Fibroblast of lung (primary cell): ENCODE results near the gene C1orf116. TPM values are rescaled to one million over a fixed set of nuclear protein-coding genes. Genes with fewer than 3 reads are reported as not detected.
A peak's percentile ranks its signal among the peaks of the same experiment; 100 is the strongest.

Experiments
- DNase-seq, 2 donors: peaks; one replicate each; pipeline versions ENCODE4 v3.0.0 to v3.0.0-alpha.2; 2010; ENCODE audit warnings: low read depth in 2 of 2
- H2AFZ ChIP-seq: 2 replicates; pipeline ENCODE4 v1.5.1; 2012; ENCODE audit warnings: low read length, control low read depth, inconsistent platforms
- H3K27ac ChIP-seq: 2 replicates; pipeline ENCODE4 v1.5.1; 2011; ENCODE audit warnings: low read length, control low read depth; ENCODE audit not compliant: insufficient read depth
- H3K27me3 ChIP-seq: 2 replicates; pipeline ENCODE4 v1.5.1; 2011; ENCODE audit warnings: mild to moderate bottlenecking, low read length; ENCODE audit not compliant: control insufficient read depth, insufficient read depth
- H3K36me3 ChIP-seq: 2 replicates; pipeline ENCODE4 v1.5.1; 2011; ENCODE audit warnings: low read length; ENCODE audit not compliant: control insufficient read depth, insufficient read depth
- H3K4me1 ChIP-seq: 2 replicates; pipeline ENCODE4 v1.5.1; 2011; ENCODE audit warnings: low read length; ENCODE audit not compliant: control insufficient read depth, insufficient read depth; ENCODE audit errors: extremely low read depth
- H3K4me2 ChIP-seq: 2 replicates; pipeline ENCODE4 v1.5.1; 2011; ENCODE audit warnings: low read length, control low read depth; ENCODE audit not compliant: insufficient read depth; ENCODE audit errors: extremely low read depth
- H3K4me3 ChIP-seq, 4 experiments: fragments of 200-600 bp in 1 of 4; sonication (generic) in 1 of 4; replicated peaks in 1 of 4; 2 replicates each; pipeline ENCODE4 v1.5.1; 2011 to 2016; ENCODE audit warnings: low read length in 4 of 4, low read depth in 3 of 4, mild to moderate bottlenecking in 3 of 4, control low read depth in 2 of 4, inconsistent platforms in 1 of 4, mixed read lengths in 1 of 4; ENCODE audit not compliant: insufficient read depth in 1 of 4; ENCODE audit errors: control extremely low read depth in 1 of 4
- H3K79me2 ChIP-seq: 2 replicates; pipeline ENCODE4 v1.5.1; 2012; ENCODE audit warnings: mild to moderate bottlenecking, low read length, inconsistent platforms; ENCODE audit not compliant: control insufficient read depth, insufficient read depth
- H3K9ac ChIP-seq: 2 replicates; pipeline ENCODE4 v1.5.1; 2011; ENCODE audit warnings: mild to moderate bottlenecking, low read length, control low read depth; ENCODE audit not compliant: insufficient read depth
- H3K9me3 ChIP-seq: 2 replicates; pipeline ENCODE4 v1.5.1; 2012; ENCODE audit warnings: low read depth, low read length; ENCODE audit not compliant: control insufficient read depth, insufficient read depth
- H4K20me1 ChIP-seq: 2 replicates; pipeline ENCODE4 v1.5.1; 2011; ENCODE audit warnings: low read length; ENCODE audit not compliant: control insufficient read depth, insufficient read depth; ENCODE audit errors: extremely low read depth
- EZH2 ChIP-seq: IDR thresholded peaks from 2 replicates; pipeline ENCODE4 v1.5.1; 2012; ENCODE audit warnings: low read length, control low read depth, mild to moderate bottlenecking; ENCODE audit errors: missing control alignments
- polyA plus RNA-seq, 2 donors: library from polyadenylated mRNA; depleted of rRNA in 1 of 2; stranded (reverse) in 1 of 2; unstranded in 1 of 2; fragments of >200 nt; gene quantifications; 2 replicates each; pipeline ENCODE4 v1.2.1, GENCODE V29; 2011 to 2012; ENCODE audit warnings: missing spikeins in 1 of 2
- total RNA-seq: library from RNA; depleted of rRNA; stranded (reverse); fragments of >200 nt; gene quantifications from 2 replicates; pipeline ENCODE4 v1.2.1, GENCODE V29; 2014
- TF ChIP-seq, protein P1 (sequence below), 2 donors: IDR thresholded peaks in 1 of 2; conservative IDR thresholded peaks in 1 of 2; 1 replicate in 1 of 2; 2 replicates in 1 of 2; pipeline ENCODE4 v1.5.1; 2011 to 2012; ENCODE audit warnings: low read length in 2 of 2, control low read depth in 1 of 2, inconsistent platforms in 1 of 2, low read depth in 1 of 2, mild to moderate bottlenecking in 1 of 2

C1orf116 gene
- total and polyA plus RNA-seq, 2 donors (not counting 1 experiment from before 2014, with no cell fraction given) = 0.06 TPM; not detected in 1

DNA sequence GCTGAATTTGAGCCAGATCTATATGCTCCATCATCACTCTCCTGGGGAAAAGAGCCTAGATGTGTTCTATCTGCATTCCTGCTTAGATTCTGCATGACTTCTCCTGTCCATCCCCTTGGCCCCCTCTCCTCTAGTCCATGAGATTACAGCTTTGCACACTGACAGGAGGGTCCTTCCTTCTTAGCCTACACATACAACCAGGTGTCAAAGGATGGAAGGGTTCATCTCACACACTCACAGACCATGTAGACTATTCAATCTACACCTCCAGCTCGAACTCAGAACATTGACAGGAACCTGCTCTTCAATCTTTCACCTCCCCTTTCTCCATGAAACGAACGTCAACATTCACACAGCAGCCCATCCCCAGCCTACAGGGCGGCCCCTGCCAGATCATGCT lies 13.8 kb downstream of the C1orf116 start:
- Histone ChIP-seq H3K79me2 (no peaks in the 10 kb centered on the region), H3K27ac (no peak overlapping the region), H3K4me2 (no peak overlapping the region), H3K9ac (no peak overlapping the region), H3K36me3 (no peaks in the 10 kb centered on the region), H3K4me3 (no peak overlapping the region), H2AFZ (no peak overlapping the region), H4K20me1 (no peaks in the 10 kb centered on the region), H3K9me3 (no peaks in the 10 kb centered on the region), H3K27me3 (no peaks in the 10 kb centered on the region), H3K4me1 (no peaks in the 10 kb centered on the region)
- DNase-seq = no peak
- TF ChIP-seq EZH2 = no peak
- TF ChIP-seq, protein P1, sequence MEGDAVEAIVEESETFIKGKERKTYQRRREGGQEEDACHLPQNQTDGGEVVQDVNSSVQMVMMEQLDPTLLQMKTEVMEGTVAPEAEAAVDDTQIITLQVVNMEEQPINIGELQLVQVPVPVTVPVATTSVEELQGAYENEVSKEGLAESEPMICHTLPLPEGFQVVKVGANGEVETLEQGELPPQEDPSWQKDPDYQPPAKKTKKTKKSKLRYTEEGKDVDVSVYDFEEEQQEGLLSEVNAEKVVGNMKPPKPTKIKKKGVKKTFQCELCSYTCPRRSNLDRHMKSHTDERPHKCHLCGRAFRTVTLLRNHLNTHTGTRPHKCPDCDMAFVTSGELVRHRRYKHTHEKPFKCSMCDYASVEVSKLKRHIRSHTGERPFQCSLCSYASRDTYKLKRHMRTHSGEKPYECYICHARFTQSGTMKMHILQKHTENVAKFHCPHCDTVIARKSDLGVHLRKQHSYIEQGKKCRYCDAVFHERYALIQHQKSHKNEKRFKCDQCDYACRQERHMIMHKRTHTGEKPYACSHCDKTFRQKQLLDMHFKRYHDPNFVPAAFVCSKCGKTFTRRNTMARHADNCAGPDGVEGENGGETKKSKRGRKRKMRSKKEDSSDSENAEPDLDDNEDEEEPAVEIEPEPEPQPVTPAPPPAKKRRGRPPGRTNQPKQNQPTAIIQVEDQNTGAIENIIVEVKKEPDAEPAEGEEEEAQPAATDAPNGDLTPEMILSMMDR (conservative IDR thresholded peaks at IDR 0.05 in 1 of 2, IDR thresholded peaks at IDR 0.05 in 1 of 2; ENCODE audit: low read depth in 1 of 2, low read length in 2 of 2) = no peak

DNA sequence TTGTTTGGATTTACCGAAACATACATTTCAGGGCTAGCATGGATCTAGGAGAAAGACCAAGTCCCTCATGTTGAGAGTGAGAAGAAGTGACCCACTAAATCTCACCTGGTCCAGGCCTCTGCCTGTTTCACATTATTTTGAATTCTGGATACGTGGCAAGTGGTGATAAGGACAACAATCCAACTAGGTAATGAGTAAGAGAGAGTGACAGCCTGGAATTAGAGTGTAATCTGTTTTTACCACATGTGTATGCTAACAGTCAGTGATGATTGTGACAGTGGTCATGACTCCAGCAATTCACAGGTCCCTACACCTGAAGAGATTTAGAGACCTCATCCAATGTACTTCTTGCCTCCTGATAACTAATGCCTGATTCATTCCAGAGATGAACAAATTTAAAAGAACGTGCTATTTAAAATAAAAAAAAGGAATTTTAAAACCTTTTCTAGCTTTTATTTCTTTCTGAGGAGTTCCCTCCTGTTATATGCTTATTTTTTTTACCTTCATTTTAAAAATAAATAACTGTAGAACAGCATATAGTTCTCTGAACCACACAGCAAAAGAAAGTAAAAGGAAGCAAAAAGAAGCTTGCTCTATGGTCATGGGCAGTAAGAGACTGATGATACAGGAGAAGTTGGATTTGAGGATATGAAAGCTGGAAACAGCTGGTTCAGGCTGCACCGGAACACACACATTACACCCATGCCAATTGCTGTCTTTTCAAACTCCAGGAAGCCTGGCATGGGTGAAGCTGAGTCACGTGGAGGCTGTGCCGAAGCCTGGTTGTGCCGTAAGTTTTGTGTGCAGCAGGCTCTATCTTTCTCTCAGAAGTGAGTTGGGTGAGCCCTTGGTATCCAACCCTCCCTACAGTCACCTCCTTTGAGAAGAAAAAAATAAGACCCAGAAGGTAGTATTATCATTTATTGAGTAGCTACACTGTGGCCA lies 14.7 kb downstream of the C1orf116 start:
- no peak overlapping the region for H3K27ac ChIP-seq
- no peak overlapping the region for H2AFZ ChIP-seq
- no peaks in the 10 kb centered on the region for H3K36me3 ChIP-seq

DNA sequence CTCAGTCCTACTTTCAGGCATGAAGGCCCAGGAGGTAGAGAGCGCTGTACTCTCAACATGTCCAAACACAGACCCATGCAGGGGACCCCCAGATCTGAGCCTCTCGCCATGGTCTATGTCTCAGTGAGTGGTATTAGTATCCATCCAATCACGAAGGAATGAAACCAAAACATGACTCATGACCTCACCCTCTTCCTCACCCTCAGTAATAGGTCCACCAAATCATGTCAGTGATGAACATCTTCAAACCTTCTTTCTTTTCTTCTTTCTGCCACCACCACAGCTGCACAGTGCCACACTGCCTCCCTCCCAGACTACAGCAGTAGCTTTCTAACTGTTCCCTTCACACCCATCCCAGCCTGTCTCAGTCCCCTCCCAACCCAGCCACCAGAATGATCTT lies 16.8 kb downstream of the C1orf116 start:
- Histone ChIP-seq H3K9me3 (no peaks in the 10 kb centered on the region), H3K4me3 (no peak overlapping the region), H3K27me3 (no peaks in the 10 kb centered on the region), H3K27ac (no peak overlapping the region), H2AFZ (no peak overlapping the region), H3K79me2 (no peaks in the 10 kb centered on the region), H3K4me1 (no peaks in the 10 kb centered on the region), H3K9ac (no peak overlapping the region), H3K4me2 (no peak overlapping the region), H3K36me3 (no peaks in the 10 kb centered on the region), H4K20me1 (no peaks in the 10 kb centered on the region)
- no peak for DNase-seq
- TF ChIP-seq EZH2 = no peak
- TF ChIP-seq, protein P1 (conservative IDR thresholded peaks at IDR 0.05 in 1 of 2, IDR thresholded peaks at IDR 0.05 in 1 of 2; ENCODE audit: low read depth in 1 of 2, low read length in 2 of 2) = no peak

More for the DNA sequence above, 14.7 kb downstream of the C1orf116 start:
- H3K27me3 ChIP-seq = no peaks in the 10 kb centered on the region
- peak in 1 of 2 donors; percentile 27 for DNase-seq
- H3K4me2 ChIP-seq = no peak overlapping the region
- no peak overlapping the region for H3K9ac ChIP-seq
- H3K4me1 ChIP-seq = no peaks in the 10 kb centered on the region
- no peaks in the 10 kb centered on the region for H3K9me3 ChIP-seq
- TF ChIP-seq, protein P1 (conservative IDR thresholded peaks at IDR 0.05 in 1 of 2, IDR thresholded peaks at IDR 0.05 in 1 of 2; ENCODE audit: low read depth in 1 of 2, low read length in 2 of 2) = no peak
- TF ChIP-seq EZH2 = no peak
- H4K20me1 ChIP-seq = no peaks in the 10 kb centered on the region
- H3K4me3 ChIP-seq = no peak overlapping the region
- no peaks in the 10 kb centered on the region for H3K79me2 ChIP-seq
